ENCODE measurements around the gene UVRAG.

Gene UVRAG

GRCh38 chr11:76123248-76123647 is 308.2 kb downstream of the UVRAG start:
- H3K4me1 ChIP-seq = peaks cover 10% of the 10 kb centered on the region; the same call in 1 of the 2 replicates
- H3K27me3 ChIP-seq = no peaks in the 10 kb centered on the region
- DNase-seq = no peak
- TF ChIP-seq, protein P1, sequence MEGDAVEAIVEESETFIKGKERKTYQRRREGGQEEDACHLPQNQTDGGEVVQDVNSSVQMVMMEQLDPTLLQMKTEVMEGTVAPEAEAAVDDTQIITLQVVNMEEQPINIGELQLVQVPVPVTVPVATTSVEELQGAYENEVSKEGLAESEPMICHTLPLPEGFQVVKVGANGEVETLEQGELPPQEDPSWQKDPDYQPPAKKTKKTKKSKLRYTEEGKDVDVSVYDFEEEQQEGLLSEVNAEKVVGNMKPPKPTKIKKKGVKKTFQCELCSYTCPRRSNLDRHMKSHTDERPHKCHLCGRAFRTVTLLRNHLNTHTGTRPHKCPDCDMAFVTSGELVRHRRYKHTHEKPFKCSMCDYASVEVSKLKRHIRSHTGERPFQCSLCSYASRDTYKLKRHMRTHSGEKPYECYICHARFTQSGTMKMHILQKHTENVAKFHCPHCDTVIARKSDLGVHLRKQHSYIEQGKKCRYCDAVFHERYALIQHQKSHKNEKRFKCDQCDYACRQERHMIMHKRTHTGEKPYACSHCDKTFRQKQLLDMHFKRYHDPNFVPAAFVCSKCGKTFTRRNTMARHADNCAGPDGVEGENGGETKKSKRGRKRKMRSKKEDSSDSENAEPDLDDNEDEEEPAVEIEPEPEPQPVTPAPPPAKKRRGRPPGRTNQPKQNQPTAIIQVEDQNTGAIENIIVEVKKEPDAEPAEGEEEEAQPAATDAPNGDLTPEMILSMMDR (IDR thresholded peaks at IDR 0.05; ENCODE audit: low read depth, low read length) = no peak
- no peaks in the 10 kb centered on the region for H3K9me3 ChIP-seq
- H3K36me3 ChIP-seq = no peaks in the 10 kb centered on the region
- no peak overlapping the region for H3K4me3 ChIP-seq (ENCODE audit: low read depth, low read length)

DNA sequence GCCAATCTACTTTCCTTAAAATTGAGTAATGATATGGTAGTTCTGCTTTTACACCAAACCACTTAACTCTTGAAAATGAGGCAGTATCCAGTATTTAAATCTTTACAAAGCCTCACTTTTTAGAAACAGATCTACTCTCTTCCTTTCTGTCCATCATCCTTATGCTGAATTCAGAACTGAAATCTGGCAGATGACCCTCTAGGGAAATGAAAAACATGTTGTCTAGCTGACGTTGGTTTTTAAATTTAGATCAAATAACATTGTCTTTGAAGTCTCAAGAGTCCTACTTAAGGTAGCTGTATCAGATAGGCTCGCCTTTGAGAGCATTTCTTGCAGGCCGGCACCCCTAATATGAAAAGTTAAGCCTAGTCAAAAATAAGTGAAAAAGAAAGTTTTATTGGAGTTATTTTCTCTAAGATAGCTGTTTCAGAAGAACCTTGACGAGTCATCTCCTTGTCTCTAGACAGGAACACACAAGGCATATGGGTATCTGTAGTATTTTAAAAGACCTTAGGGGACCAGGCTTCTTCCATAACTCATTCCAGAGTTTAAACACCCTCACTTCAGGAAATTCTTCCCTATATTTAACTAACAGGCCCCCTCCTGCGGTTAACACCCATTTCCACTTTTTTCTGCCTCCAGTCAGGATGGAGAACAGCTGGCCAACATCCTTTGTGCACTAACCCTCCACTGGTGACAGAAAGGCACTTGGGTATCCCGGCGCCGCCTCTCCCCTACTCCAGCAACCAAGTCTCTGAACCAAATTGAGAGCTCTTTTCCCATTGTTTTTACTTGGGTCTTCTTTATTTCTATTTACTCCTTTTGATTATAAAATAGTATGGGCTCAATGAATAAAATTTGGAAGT is 310.1 kb downstream of the UVRAG start:
- TF ChIP-seq, protein P1 (IDR thresholded peaks at IDR 0.05; ENCODE audit: low read depth, low read length) = no peak
- Histone ChIP-seq H3K9me3 (no peaks in the 10 kb centered on the region), H3K4me1 (peaks cover 8% of the 10 kb centered on the region), H3K36me3 (no peaks in the 10 kb centered on the region), H3K4me3 (ENCODE audit: low read depth, low read length) (no peak overlapping the region), H3K27me3 (no peaks in the 10 kb centered on the region)
- DNase-seq = no peak

GRCh38 chr11:76129729-76130128 is 314.7 kb downstream of the UVRAG start:
- Histone ChIP-seq H3K9me3 (no peaks in the 10 kb centered on the region), H3K4me1 (peaks cover 25% of the 10 kb centered on the region), H3K27me3 (no peaks in the 10 kb centered on the region), H3K36me3 (no peaks in the 10 kb centered on the region), H3K4me3 (ENCODE audit: low read depth, low read length) (no peak overlapping the region)
- DNase-seq = no peak
- TF ChIP-seq, protein P1 (IDR thresholded peaks at IDR 0.05; ENCODE audit: low read depth, low read length) = no peak

DNA sequence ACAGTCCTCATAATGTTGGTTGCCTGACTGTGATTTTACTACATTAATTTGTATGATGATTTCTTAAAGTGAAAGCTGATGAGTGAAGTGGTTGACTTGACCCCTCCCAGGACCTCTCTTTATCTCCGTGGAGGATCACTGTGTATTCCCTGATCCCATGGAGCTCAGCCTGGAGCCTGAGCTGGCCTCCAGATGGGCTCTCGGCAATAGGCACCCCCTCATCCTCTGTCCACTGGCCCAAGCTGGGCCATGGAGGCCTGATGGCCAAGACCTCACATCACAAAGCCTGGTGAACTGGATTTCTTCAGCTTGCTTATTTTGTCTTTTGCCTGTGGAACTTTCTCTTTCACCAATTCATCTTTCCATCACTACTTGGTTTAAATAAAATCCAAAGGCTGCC is 316.1 kb downstream of the UVRAG start:
- no peak for DNase-seq

DNA sequence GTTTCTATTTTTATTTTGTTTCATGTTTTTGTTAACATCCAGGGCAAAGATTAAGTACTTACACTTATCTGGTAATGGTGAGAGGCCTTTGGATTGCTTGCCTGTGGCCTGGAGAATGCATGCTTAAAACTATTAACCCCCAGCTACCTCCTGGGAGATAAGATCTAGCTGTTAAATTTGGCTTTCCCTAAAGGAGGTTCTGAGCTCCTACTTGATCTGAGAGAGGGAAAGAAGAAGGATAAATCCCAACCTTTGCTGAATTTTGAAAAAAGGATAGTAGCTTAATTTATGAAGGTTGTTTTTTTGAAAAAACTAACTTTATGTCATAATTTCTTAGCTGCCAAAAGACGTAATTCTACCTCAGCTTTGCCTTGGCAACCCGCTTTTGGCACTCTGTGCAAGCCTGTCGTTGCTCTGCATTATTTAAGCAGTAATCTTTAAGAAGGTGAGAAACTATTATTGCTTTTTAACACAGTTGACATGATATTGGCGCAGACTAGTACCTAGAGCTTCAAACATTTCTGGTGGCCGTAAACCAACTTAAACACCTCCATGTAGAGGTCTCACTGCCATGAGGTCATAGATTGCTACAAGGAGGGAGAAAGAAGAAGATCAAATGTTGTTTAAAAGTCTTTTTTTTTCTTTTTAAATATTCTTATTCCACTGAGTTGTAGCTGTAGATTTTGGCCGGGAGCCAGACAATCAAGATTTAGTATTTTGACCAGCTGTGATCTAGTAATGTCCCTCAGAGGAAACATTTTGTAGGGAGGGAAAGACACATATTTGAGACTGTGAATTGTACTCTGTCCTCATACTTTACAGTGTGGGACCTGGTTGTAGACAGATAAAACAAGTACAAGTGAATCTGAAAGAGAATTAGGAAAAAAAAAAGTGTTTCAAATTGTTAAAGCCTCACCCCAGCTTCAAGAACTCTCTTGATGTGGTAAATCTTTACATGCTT is 316.9 kb downstream of the UVRAG start:
- TF ChIP-seq, protein P1 (IDR thresholded peaks at IDR 0.05; ENCODE audit: low read depth, low read length) = no peak
- Histone ChIP-seq H3K4me3 (ENCODE audit: low read depth, low read length) (no peak overlapping the region), H3K9me3 (no peaks in the 10 kb centered on the region), H3K36me3 (no peaks in the 10 kb centered on the region), H3K27me3 (no peaks in the 10 kb centered on the region), H3K4me1 (peaks cover 22% of the 10 kb centered on the region)
- DNase-seq = peak; percentile 41

More for the DNA sequence above, 316.1 kb downstream of the UVRAG start:
- no peaks in the 10 kb centered on the region for H3K9me3 ChIP-seq
- no peaks in the 10 kb centered on the region for H3K27me3 ChIP-seq
- TF ChIP-seq, protein P1 (IDR thresholded peaks at IDR 0.05; ENCODE audit: low read depth, low read length) = no peak
- peaks cover 22% of the 10 kb centered on the region for H3K4me1 ChIP-seq
- no peak overlapping the region for H3K4me3 ChIP-seq (ENCODE audit: low read depth, low read length)
- H3K36me3 ChIP-seq = no peaks in the 10 kb centered on the region
